K562 treated with DMSO at 1 percent for 24 hours (cell line): Measurements from ENCODE around the gene KCNJ16. TPM values are rescaled to one million over a fixed set of nuclear protein-coding genes. Genes with fewer than 3 reads are reported as not detected.

Experiments
- total RNA-seq: library from RNA; unstranded; fragments of 300-600 nt; gene quantifications from 2 replicates; pipeline ENCODE4 v1.2.3, GENCODE V29; 2022; ENCODE audit warnings: low read depth; ENCODE audit not compliant: insufficient read depth

KCNJ16 gene
- not detected in 2 replicates for total RNA-seq

GRCh38 chr17:70074956-70075355, at the start of gene KCNJ16:
TSS of gene KCNJ16 (plus strand) at chr17:70075225. CDS start at chr17:70132088, 56,863 bp downstream.

GRCh38 chr17:70168977-70169708, 94.1 kb downstream of the KCNJ16 start, which contains the start of gene KCNJ2:
TSS of gene KCNJ2 (plus strand) at chr17:70169532. CDS start at chr17:70175040, 5,508 bp downstream.

Other genes starting within 250 kb of the KCNJ16 start
- not detected in 2 replicates for gene KCNJ2, start 94.3 kb downstream of the KCNJ16 start, total RNA-seq